SJCRH30 (cell line): ENCODE data around the gene SPTBN1. TPM values are rescaled to one million over a fixed set of nuclear protein-coding genes. Genes with fewer than 3 reads are reported as not detected.
A peak's percentile ranks its signal among the peaks of the same experiment; 100 is the strongest.

Source experiments
- DNase-seq, 2 experiments: peaks; one replicate each; pipeline ENCODE4 v3.0.0-alpha.2; 2015 to 2020
- H3K27ac ChIP-seq: fragments of 250-450 bp; sonication (Bioruptor Pico); 2 replicates; pipeline ENCODE4 v1.5.1; 2020; ENCODE audit warnings: mild to moderate bottlenecking, moderate library complexity
- H3K27me3 ChIP-seq: fragments of 250-450 bp; sonication (Bioruptor Pico); 2 replicates; pipeline ENCODE4 v1.5.1; 2020; ENCODE audit warnings: mild to moderate bottlenecking, moderate library complexity
- H3K36me3 ChIP-seq: fragments of 250-450 bp; sonication (Bioruptor Pico); 2 replicates; pipeline ENCODE4 v1.5.1; 2020; ENCODE audit warnings: mild to moderate bottlenecking, moderate library complexity
- H3K4me1 ChIP-seq: fragments of 250-450 bp; sonication (Bioruptor Pico); 2 replicates; pipeline ENCODE4 v1.5.1; 2020; ENCODE audit warnings: mild to moderate bottlenecking, moderate library complexity
- H3K4me3 ChIP-seq: fragments of 250-450 bp; sonication (Bioruptor Pico); 2 replicates; pipeline ENCODE4 v1.5.1; 2020; ENCODE audit warnings: mild to moderate bottlenecking, moderate library complexity
- H3K9me3 ChIP-seq: fragments of 250-450 bp; sonication (Bioruptor Pico); replicated peaks from 2 replicates; pipeline ENCODE4 v1.5.1; 2020; ENCODE audit warnings: mild to moderate bottlenecking, moderate library complexity
- total RNA-seq: library from RNA; depleted of rRNA; stranded (reverse); fragments of >200 nt; shearing (Covaris generic); gene quantifications from 2 replicates; pipeline ENCODE4 v1.2.3, GENCODE V29; 2014

SPTBN1 gene
- total RNA-seq, 1 experiment from 2014 or later, result 260 TPM

- Histone ChIP-seq H3K27ac (no peak overlapping the region), H3K9me3 (no peaks in the 10 kb centered on the region), H3K4me1 (0 out of 2 replicates have a peak, but pooled peaks cover 4% of the 10 kb centered on the region), H3K27me3 (no peaks in the 10 kb centered on the region), H3K4me3 (no peak overlapping the region), H3K36me3 (no peaks in the 10 kb centered on the region)
- DNase-seq, result no peak
Observed at GRCh38 chr2:54586494-54586893, 130.4 kb downstream of the SPTBN1 start.

GRCh38 chr2:54587171-54588016 lies 131.3 kb downstream of the SPTBN1 start:
- no peak for DNase-seq
- H3K27me3 ChIP-seq, result no peaks in the 10 kb centered on the region
- no peaks in the 10 kb centered on the region; the same call in 1 of the 2 replicates for H3K36me3 ChIP-seq
- H3K9me3 ChIP-seq, result no peaks in the 10 kb centered on the region
- no peak overlapping the region for H3K27ac ChIP-seq
- no peak overlapping the region for H3K4me3 ChIP-seq
- 0 out of 2 replicates have a peak, but pooled peaks cover 4% of the 10 kb centered on the region for H3K4me1 ChIP-seq

GRCh38 chr2:54588244-54588899 lies 132.2 kb downstream of the SPTBN1 start:
- Histone ChIP-seq H3K9me3 (no peaks in the 10 kb centered on the region), H3K36me3 (peaks cover 6% of the 10 kb centered on the region; the same call in 1 of the 2 replicates), H3K4me1 (0 out of 2 replicates have a peak, but pooled peaks cover 4% of the 10 kb centered on the region), H3K27me3 (no peaks in the 10 kb centered on the region), H3K27ac (no peak overlapping the region), H3K4me3 (no peak overlapping the region)
- DNase-seq, result no peak

- Histone ChIP-seq H3K27me3 (no peaks in the 10 kb centered on the region), H3K4me3 (no peak overlapping the region), H3K4me1 (0 out of 2 replicates have a peak, but pooled peaks cover 4% of the 10 kb centered on the region), H3K36me3 (peaks cover 6% of the 10 kb centered on the region; the same call in 1 of the 2 replicates), H3K27ac (no peak overlapping the region), H3K9me3 (no peaks in the 10 kb centered on the region)
- DNase-seq, result no peak
Observed at GRCh38 chr2:54589038-54589339, 132.9 kb downstream of the SPTBN1 start.

DNA sequence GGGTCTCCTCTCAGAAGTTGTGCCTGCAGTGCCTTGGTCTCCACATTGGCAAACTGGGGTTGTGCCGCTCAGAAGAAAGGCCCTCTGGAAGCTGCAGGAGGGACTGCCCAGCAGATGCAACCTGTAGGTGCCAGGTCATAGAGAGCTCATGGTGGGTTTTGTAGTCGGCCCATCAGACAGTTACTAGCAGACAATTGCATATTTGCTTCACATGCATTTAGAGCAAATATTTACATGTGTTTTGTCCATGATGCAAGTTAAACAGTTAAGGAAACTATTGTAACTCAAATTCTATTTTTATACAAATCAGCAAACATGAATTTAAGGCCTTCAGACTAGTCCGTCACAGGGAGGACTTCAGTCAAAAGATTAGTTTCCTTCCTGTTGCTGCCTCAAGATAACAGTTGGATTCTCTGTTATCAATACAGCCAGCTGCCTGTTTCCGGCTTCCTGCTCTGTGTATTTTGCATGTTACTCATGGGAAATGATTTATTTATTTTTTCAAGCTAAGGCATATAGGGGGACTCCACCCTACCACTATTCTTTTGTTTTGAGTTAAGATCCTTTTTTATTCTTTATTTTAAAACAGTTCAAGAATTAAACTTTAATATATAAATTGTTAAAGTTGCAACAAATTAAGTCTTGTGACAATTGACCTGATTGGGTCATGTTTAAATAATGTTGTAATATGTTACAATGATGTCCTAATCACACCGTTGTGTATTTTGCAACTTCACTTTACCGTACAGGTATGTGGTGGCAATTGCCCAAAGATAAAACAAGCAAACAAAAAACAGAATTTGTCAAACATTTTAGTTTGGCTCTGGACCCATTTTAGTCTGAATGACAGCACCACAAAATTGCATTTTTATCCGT lies 133.5 kb downstream of the SPTBN1 start:
- H3K36me3 ChIP-seq, result peaks cover 12% of the 10 kb centered on the region; the same call in 1 of the 2 replicates
- no peaks in the 10 kb centered on the region for H3K27me3 ChIP-seq
- H3K4me1 ChIP-seq, result 0 out of 2 replicates have a peak, but pooled peaks cover 4% of the 10 kb centered on the region
- DNase-seq, result no peak
- H3K27ac ChIP-seq, result no peak overlapping the region
- H3K4me3 ChIP-seq, result no peak overlapping the region
- H3K9me3 ChIP-seq, result no peaks in the 10 kb centered on the region

DNA sequence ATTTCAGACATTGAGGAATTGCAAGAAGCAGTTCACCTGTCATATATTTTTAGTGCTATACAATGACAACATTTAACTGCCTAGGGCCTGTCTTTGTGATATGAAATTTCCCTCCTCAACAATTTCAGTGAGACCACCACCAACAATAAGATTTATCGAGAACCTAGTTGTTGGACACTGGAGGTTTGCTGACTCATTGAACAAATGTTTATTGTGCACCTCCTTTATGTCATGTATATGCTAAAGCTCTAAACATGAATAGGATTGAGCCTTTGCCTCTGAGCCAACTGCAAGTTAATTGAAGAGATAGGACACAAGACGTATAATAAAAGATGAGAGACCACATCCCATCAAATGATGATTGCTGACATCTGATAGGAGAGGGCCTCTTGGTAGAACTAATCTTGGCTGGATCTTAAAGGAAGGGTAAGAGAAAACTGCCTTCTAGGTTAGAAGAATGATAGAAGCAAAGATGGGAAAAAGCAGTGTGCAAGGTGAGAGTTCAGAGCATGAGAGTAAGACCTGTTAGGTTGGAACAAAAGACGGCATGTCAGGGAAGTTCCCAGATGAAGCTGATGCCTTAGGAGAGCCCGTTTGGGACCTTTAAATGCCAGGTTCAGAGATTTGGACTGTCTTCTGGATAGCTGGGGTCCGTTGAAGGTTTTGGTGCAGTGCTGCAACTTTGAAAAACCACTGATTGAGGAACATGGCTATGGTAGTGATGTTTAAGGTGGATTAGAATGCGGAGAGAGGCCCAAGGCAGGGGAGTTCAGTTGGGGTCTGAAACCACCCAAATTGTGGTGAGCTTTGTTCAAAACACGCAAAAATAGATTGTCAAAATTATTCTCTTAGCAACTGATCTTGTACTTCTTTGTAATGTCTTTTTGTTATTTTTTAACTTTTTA lies 134.3 kb downstream of the SPTBN1 start:
- Histone ChIP-seq H3K27ac (no peak overlapping the region), H3K9me3 (no peaks in the 10 kb centered on the region), H3K4me3 (no peak overlapping the region), H3K4me1 (0 out of 2 replicates have a peak, but pooled peaks cover 4% of the 10 kb centered on the region), H3K27me3 (no peaks in the 10 kb centered on the region), H3K36me3 (peaks cover 18% of the 10 kb centered on the region)
- DNase-seq, result no peak

- H3K27ac ChIP-seq, result no peak overlapping the region
- DNase-seq, result no peak
- H3K36me3 ChIP-seq, result peaks cover 18% of the 10 kb centered on the region
- no peaks in the 10 kb centered on the region for H3K9me3 ChIP-seq
- no peaks in the 10 kb centered on the region for H3K27me3 ChIP-seq
- 0 out of 2 replicates have a peak, but pooled peaks cover 4% of the 10 kb centered on the region for H3K4me1 ChIP-seq
- H3K4me3 ChIP-seq, result no peak overlapping the region
Observed at GRCh38 chr2:54591551-54591950, 135.4 kb downstream of the SPTBN1 start.

DNA sequence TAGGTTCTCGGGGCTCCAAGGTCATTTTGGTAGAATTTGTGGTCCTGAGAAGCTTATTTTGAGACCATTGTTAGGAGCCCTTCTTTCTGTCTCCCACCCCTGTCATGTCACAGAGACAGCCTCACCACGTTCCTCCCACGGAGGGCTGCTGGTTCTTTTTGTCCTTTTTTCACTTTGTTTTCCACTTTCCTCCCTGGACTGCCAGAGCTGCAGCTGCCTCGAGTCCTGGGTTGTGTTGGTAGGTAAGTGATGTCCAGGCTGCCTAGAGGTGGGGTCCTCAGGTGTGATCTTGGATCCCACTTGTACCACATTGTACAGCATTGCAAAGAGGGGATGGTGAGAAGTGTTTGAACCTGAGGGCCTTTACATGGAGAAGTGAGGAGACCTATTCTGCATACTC lies 137.1 kb downstream of the SPTBN1 start:
- H3K27me3 ChIP-seq, result no peaks in the 10 kb centered on the region
- H3K9me3 ChIP-seq, result no peaks in the 10 kb centered on the region
- no peak for DNase-seq
- peaks cover 20% of the 10 kb centered on the region for H3K36me3 ChIP-seq
- H3K4me1 ChIP-seq, result 0 out of 2 replicates have a peak, but pooled peaks cover 4% of the 10 kb centered on the region
- no peak overlapping the region for H3K4me3 ChIP-seq
- no peak overlapping the region for H3K27ac ChIP-seq

DNA sequence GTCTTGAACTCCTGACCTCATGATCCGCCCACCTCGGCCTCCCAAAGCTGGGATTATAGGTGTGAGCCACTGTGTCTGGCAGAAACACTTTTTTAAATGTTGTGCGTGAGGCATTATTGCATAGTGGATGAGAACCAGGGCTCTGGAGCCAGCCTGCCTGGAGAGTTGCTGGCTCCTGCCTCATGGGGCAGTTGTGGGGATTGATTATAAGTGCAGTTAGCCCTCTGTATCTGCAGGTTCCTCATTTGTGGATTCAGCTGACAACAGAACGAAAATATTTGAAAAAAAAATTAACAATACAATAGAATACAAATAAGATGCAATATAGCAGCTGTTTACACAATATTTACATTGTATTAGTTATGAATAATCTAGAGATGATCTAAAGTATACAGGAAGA lies 137.9 kb downstream of the SPTBN1 start:
- DNase-seq, result no peak
- no peak overlapping the region for H3K27ac ChIP-seq
- H3K27me3 ChIP-seq, result no peaks in the 10 kb centered on the region
- 0 out of 2 replicates have a peak, but pooled peaks cover 4% of the 10 kb centered on the region for H3K4me1 ChIP-seq
- peaks cover 25% of the 10 kb centered on the region for H3K36me3 ChIP-seq
- H3K9me3 ChIP-seq, result no peaks in the 10 kb centered on the region
- no peak overlapping the region for H3K4me3 ChIP-seq

DNA sequence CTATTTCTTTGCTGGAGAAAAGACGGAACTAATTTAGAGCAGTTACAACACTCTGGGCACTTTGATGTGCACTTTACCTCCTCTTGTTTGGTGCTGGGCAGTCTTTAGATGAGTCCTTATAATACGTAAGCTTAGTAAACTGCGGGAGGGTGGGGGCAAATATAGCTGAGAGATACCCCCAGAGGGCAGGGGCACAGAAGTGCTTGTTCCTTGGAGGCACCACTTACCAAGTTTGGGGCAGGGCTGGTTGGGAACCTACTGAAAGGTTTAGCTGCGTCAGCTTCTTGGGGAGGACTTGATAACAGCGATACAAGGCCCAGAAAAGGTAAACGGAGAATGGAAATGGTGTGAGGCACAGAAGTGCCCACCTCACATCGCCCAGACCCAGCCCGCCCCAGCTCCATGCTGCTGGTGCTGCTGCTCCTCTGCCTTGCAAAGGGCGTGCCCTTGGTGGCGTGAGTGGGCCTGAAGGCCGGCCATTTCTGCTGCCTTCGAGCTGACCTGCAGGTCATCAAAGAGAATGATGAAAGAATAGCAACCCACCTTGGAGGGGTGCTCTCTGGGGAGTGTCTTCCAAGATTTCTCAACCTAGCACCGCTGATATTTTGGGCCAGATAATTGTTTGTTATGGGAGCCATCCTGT lies 139.2 kb downstream of the SPTBN1 start:
- peaks cover 28% of the 10 kb centered on the region for H3K36me3 ChIP-seq
- no peak overlapping the region for H3K27ac ChIP-seq
- no peak overlapping the region for H3K4me3 ChIP-seq
- DNase-seq, result no peak
- no peaks in the 10 kb centered on the region; the same call in 1 of the 2 replicates for H3K4me1 ChIP-seq
- H3K27me3 ChIP-seq, result no peaks in the 10 kb centered on the region
- no peaks in the 10 kb centered on the region for H3K9me3 ChIP-seq

DNA sequence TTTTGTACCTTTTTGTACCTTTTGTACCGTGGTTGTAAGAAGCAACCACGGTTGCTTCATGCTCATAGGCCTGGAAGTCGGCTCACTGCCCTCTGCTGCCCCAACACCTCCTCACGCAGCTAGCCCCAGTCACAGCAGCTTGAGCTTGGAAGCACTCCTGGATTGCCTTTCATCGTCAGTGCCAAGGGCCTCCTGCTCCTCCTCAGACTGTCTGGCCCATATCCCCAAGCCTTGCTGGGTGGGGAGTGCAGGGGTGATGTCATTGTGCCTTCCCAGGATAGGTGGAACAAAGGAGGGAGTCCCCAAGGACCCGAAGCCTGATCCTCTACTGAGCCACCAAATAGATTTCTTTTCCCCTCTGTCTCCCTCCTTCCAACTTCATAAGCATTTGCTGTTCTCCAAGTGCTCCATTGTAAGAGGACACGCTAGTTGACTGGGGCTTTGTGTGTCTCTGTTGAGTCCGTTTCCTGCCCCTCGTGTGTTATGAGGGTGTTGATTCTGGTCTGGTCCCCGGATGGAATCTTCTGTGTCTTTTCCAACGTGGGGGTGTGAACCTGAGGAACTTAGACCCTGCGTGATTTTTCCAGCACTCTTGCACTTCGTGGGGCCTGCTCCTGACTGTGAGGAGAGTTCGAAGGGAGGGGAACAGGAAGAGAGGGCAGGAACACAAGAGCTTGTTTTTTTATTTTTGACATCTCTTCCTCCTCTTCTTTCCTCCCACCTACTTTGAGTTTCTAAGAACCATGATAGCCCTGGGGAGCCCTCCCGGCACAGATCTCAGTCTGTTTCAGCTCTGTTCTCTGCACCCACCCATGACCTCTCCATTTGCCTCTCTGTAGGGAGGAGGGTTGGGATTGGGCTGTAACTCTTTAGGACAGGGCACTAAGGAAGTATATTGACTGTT lies 140.1 kb downstream of the SPTBN1 start:
- H3K27ac ChIP-seq, result no peak overlapping the region
- H3K4me1 ChIP-seq, result no peaks in the 10 kb centered on the region; the same call in 1 of the 2 replicates
- H3K4me3 ChIP-seq, result no peak overlapping the region
- peaks cover 34% of the 10 kb centered on the region for H3K36me3 ChIP-seq
- no peaks in the 10 kb centered on the region for H3K9me3 ChIP-seq
- DNase-seq, result peak in 1 of 2 experiments; percentile 38
- no peaks in the 10 kb centered on the region for H3K27me3 ChIP-seq

- H3K9me3 ChIP-seq, result no peaks in the 10 kb centered on the region
Observed at GRCh38 chr2:54597153-54597848, 141.2 kb downstream of the SPTBN1 start.

More at GRCh38 chr2:54597153-54597848, 141.2 kb downstream of the SPTBN1 start:
- Histone ChIP-seq H3K4me3 (no peak overlapping the region), H3K27me3 (no peaks in the 10 kb centered on the region), H3K4me1 (no peaks in the 10 kb centered on the region; the same call in 1 of the 2 replicates), H3K36me3 (peaks cover 34% of the 10 kb centered on the region), H3K27ac (no peak overlapping the region)
- peak in 1 of 2 experiments; percentile 22 for DNase-seq
